Liver (tissue), 9 donors: Measurements from ENCODE around the gene RB1. TPM values are rescaled to one million over a fixed set of nuclear protein-coding genes. Genes with fewer than 3 reads are reported as not detected.

Source experiments
- DNase-seq: peaks from one replicate; pipeline ENCODE4 v3.0.0-alpha.2; 2017; ENCODE audit warnings: low spot score
- H3K27ac ChIP-seq, 2 donors: one replicate each; pipeline ENCODE4 v1.7.0; 2013; ENCODE audit warnings: inconsistent platforms in 2 of 2, low read length in 2 of 2, control low read depth in 1 of 2, low read depth in 1 of 2, mild to moderate bottlenecking in 1 of 2
- H3K27me3 ChIP-seq, 4 donors: one replicate each; pipeline versions ENCODE4 v1.6.1 to v1.7.0; 2013; ENCODE audit warnings: low read length in 3 of 4, inconsistent platforms in 1 of 4, mild to moderate bottlenecking in 1 of 4, moderate library complexity in 1 of 4; ENCODE audit not compliant: control insufficient read depth in 4 of 4, insufficient read depth in 4 of 4
- H3K36me3 ChIP-seq, 4 donors: one replicate each; pipeline versions ENCODE4 v1.6.1 to v1.7.0; 2013; ENCODE audit warnings: low read length in 3 of 4, mild to moderate bottlenecking in 3 of 4, low read depth in 1 of 4, moderate library complexity in 1 of 4; ENCODE audit not compliant: control insufficient read depth in 4 of 4, insufficient read depth in 3 of 4
- H3K4me1 ChIP-seq, 4 donors: one replicate each; pipeline versions ENCODE4 v1.6.1 to v1.7.0; 2013; ENCODE audit warnings: low read length in 3 of 4, mild to moderate bottlenecking in 3 of 4, moderate library complexity in 1 of 4; ENCODE audit not compliant: control insufficient read depth in 4 of 4, insufficient read depth in 4 of 4
- H3K4me3 ChIP-seq, 3 donors: one replicate each; pipeline versions ENCODE4 v1.6.1 to v1.7.0; 2013; ENCODE audit warnings: low read length in 3 of 3, control low read depth in 1 of 3, low read depth in 1 of 3, mild to moderate bottlenecking in 1 of 3
- H3K9ac ChIP-seq, 2 donors: one replicate each; pipeline ENCODE4 v1.7.0; 2013; ENCODE audit warnings: low read length in 2 of 2, mild to moderate bottlenecking in 2 of 2, moderate library complexity in 2 of 2, control low read depth in 1 of 2, low read depth in 1 of 2
- H3K9me3 ChIP-seq, 4 donors: one replicate each; pipeline versions ENCODE4 v1.6.1 to v1.7.0; 2013; ENCODE audit warnings: low read length in 3 of 4; ENCODE audit not compliant: control insufficient read depth in 4 of 4
- FOXA1 ChIP-seq: IDR thresholded peaks from 2 replicates; pipeline ENCODE4 v1.6.1; 2016; ENCODE audit warnings: antibody characterized with exemption
- FOXA2 ChIP-seq: IDR thresholded peaks from 2 replicates; pipeline ENCODE4 v1.6.1; 2016; ENCODE audit warnings: antibody characterized with exemption
- GABPA ChIP-seq, 2 donors: IDR thresholded peaks in 1 of 2; conservative IDR thresholded peaks in 1 of 2; 2 replicates each; pipeline ENCODE4 v1.6.1; 2016; ENCODE audit warnings: antibody characterized with exemption in 2 of 2, mild to moderate bottlenecking in 1 of 2, moderate library complexity in 1 of 2
- HNF4A ChIP-seq, 2 donors: conservative IDR thresholded peaks; 2 replicates each; pipeline ENCODE4 v1.6.1; 2016; ENCODE audit warnings: antibody characterized with exemption in 2 of 2, mild to moderate bottlenecking in 2 of 2
- HNF4G ChIP-seq: IDR thresholded peaks from 2 replicates; pipeline ENCODE4 v1.6.1; 2016; ENCODE audit warnings: antibody characterized with exemption
- JUND ChIP-seq, 2 donors: IDR thresholded peaks; 2 replicates each; pipeline ENCODE4 v1.6.1; 2016; ENCODE audit warnings: antibody characterized with exemption in 2 of 2
- NR2F2 ChIP-seq: IDR thresholded peaks from 2 replicates; pipeline ENCODE4 v1.6.1; 2016; ENCODE audit warnings: antibody characterized with exemption
- RAD21 ChIP-seq, 2 donors: IDR thresholded peaks; 2 replicates each; pipeline ENCODE4 v1.6.1; 2016; ENCODE audit warnings: antibody characterized with exemption in 2 of 2, mild to moderate bottlenecking in 2 of 2
- RXRA ChIP-seq, 2 donors: IDR thresholded peaks; 2 replicates each; pipeline ENCODE4 v1.6.1; 2017 to 2018; ENCODE audit warnings: antibody characterized with exemption in 2 of 2, mild to moderate bottlenecking in 1 of 2
- SP1 ChIP-seq: IDR thresholded peaks from 2 replicates; pipeline ENCODE4 v1.6.1; 2018; ENCODE audit warnings: antibody characterized with exemption, mild to moderate bottlenecking
- TAF1 ChIP-seq: conservative IDR thresholded peaks from 2 replicates; pipeline ENCODE4 v1.6.1; 2016; ENCODE audit warnings: antibody characterized with exemption, mild to moderate bottlenecking
- YY1 ChIP-seq: IDR thresholded peaks from 2 replicates; pipeline ENCODE4 v1.6.1; 2016; ENCODE audit warnings: antibody characterized with exemption, mild to moderate bottlenecking
- ZBTB33 ChIP-seq: IDR thresholded peaks from 2 replicates; pipeline ENCODE4 v1.6.1; 2016; ENCODE audit warnings: antibody characterized with exemption
- WGBS: extraction: QIAGEN DNeasy Blood & Tissue Kit; methylation state at CpG from one replicate; pipeline ENCODE4 v1.1.7; 2013; 5-methylcytosine and 5-hydroxymethylcytosine counted together
- polyA plus RNA-seq, 2 donors: library from polyadenylated mRNA; stranded (reverse) in 1 of 2; unstranded in 1 of 2; fragments of 200-250 nt in 1 of 2; fragments of >200 nt in 1 of 2; fragmentation: Nextera tagmentation in 1 of 2; extraction: Ambion mirVana in 1 of 2; gene quantifications; one replicate each; pipeline versions ENCODE4 v1.2.1 to v1.2.3, GENCODE V29; 2013 to 2015
- total RNA-seq, 2 donors: library from RNA; depleted of rRNA; stranded (reverse); fragments of >200 nt; gene quantifications; one replicate each; pipeline ENCODE4 v1.2.3, GENCODE V29; 2014
- TF ChIP-seq, protein P1 (sequence below): fragments of 150-350 bp; IDR thresholded peaks from 2 replicates; pipeline ENCODE4 v1.5.1; 2017; ENCODE audit warnings: improper control_type of control experiment, low read depth, low read length; ENCODE audit not compliant: missing input control
- TF ChIP-seq, protein P2 (sequence below): IDR thresholded peaks from 2 replicates; pipeline ENCODE4 v1.6.1; 2016; ENCODE audit warnings: antibody characterized with exemption
- donor health status: healthy.
- donor health status: healthy.
- donor health status: healthy.
- donor health status: healthy.
- donor health status: healthy.

Gene RB1
- total and polyA plus RNA-seq, 4 donors, result 6.6 to 30.6 (median 8.9) TPM

DNA sequence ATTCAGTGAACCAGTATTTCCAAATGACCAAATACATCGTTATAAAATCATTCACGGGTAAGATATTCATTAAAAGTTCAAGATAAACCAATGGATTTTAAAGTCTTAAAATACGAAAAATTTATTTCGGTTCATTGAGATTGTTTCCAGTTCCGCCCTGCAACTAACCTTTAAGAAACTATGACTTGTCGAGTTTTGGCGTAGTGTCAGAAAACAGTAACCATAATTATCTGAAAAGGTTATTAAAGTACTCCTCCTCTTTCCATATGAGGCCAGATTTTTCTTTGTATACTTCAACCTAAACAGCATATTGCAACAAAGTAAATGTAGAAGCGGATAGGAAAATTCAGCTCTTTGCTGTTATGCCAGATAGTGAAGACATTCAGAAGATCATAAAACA is 83.3 kb downstream of the RB1 start:
- TF ChIP-seq ZBTB33 (no peak), FOXA2 (no peak), FOXA1 (no peak), TAF1 (no peak), YY1 (no peak), HNF4G (no peak), RAD21 (IDR thresholded peaks at IDR 0.05) (no peak), JUND (IDR thresholded peaks at IDR 0.05) (no peak), NR2F2 (no peak), GABPA (IDR thresholded peaks at IDR 0.05 in 1 of 2, conservative IDR thresholded peaks at IDR 0.05 in 1 of 2) (no peak)
- TF ChIP-seq, protein P1, sequence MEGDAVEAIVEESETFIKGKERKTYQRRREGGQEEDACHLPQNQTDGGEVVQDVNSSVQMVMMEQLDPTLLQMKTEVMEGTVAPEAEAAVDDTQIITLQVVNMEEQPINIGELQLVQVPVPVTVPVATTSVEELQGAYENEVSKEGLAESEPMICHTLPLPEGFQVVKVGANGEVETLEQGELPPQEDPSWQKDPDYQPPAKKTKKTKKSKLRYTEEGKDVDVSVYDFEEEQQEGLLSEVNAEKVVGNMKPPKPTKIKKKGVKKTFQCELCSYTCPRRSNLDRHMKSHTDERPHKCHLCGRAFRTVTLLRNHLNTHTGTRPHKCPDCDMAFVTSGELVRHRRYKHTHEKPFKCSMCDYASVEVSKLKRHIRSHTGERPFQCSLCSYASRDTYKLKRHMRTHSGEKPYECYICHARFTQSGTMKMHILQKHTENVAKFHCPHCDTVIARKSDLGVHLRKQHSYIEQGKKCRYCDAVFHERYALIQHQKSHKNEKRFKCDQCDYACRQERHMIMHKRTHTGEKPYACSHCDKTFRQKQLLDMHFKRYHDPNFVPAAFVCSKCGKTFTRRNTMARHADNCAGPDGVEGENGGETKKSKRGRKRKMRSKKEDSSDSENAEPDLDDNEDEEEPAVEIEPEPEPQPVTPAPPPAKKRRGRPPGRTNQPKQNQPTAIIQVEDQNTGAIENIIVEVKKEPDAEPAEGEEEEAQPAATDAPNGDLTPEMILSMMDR, result no peak
- WGBS, result 96% methylated on average over 8 of the region's 8 CpGs

DNA sequence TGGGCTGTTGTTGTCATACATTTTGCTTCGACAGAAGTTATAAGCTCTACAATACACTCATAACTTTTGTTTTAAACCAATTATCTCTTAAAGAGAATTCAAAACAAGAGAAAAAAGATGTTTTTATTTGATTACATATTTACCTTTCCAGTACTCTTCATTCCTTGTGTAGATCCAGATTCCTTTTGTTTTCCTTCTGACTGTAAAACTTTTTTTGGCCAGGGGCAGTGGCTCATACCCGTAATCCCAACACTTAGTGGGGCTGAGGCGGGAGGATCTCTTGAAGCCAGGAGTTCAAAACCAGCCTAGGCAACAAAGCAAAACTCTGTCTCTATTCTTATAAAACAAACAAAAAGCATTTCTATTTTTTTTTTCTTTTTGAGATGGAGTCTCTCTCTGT is 87.7 kb downstream of the RB1 start:
- no peak for TF ChIP-seq RAD21 (IDR thresholded peaks at IDR 0.05)
- TF ChIP-seq, protein P1, result no peak
- no peak for TF ChIP-seq YY1
- TF ChIP-seq, protein P2, sequence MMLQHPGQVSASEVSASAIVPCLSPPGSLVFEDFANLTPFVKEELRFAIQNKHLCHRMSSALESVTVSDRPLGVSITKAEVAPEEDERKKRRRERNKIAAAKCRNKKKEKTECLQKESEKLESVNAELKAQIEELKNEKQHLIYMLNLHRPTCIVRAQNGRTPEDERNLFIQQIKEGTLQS, result no peak
- TF ChIP-seq NR2F2, result no peak
- no peak for TF ChIP-seq SP1
- TF ChIP-seq GABPA (IDR thresholded peaks at IDR 0.05 in 1 of 2, conservative IDR thresholded peaks at IDR 0.05 in 1 of 2), result no peak
- no peak for TF ChIP-seq FOXA1
- TF ChIP-seq ZBTB33, result no peak
- no peak for TF ChIP-seq HNF4A (conservative IDR thresholded peaks at IDR 0.05)
- TF ChIP-seq RXRA (IDR thresholded peaks at IDR 0.05), result no peak
- no peak for TF ChIP-seq FOXA2
- no peak for TF ChIP-seq HNF4G
- TF ChIP-seq TAF1, result no peak
- Histone ChIP-seq H3K9me3 (no peaks in the 10 kb centered on the region), H3K4me1 (no peaks in the 10 kb centered on the region), H3K9ac (no peak overlapping the region), H3K4me3 (no peak overlapping the region), H3K36me3 (no peaks in the 10 kb centered on the region), H3K27ac (no peak overlapping the region), H3K27me3 (no peaks in the 10 kb centered on the region)
- no peak for DNase-seq
- WGBS, result 99% methylated on average over 3 of the region's 3 CpGs

More for the DNA sequence above, 83.3 kb downstream of the RB1 start:
- no peak overlapping the region for H3K27ac ChIP-seq
- no peak overlapping the region for H3K4me3 ChIP-seq
- H3K36me3 ChIP-seq, result no peaks in the 10 kb centered on the region
- DNase-seq, result no peak
- no peaks in the 10 kb centered on the region for H3K9me3 ChIP-seq
- H3K9ac ChIP-seq, result no peak overlapping the region
- no peaks in the 10 kb centered on the region for H3K27me3 ChIP-seq
- no peaks in the 10 kb centered on the region for H3K4me1 ChIP-seq
